HuH-7 (cell line): ENCODE data around the gene PIGL.
"Not testable (repeated sequence)": the region's sequence is repeated elsewhere in the genome, so short reads cannot be mapped to it uniquely, and the experiment has no call there.

Experiments
- DNase-seq: peaks from one replicate; pipeline ENCODE4 v3.0.0; 2011; ENCODE audit warnings: low spot score

The PIGL gene

GRCh38 chr17:16273929-16274339 lies 56.9 kb downstream of the PIGL start:
- no peak for DNase-seq

GRCh38 chr17:16275024-16275423 lies 58.0 kb downstream of the PIGL start:
- DNase-seq = no peak

DNA sequence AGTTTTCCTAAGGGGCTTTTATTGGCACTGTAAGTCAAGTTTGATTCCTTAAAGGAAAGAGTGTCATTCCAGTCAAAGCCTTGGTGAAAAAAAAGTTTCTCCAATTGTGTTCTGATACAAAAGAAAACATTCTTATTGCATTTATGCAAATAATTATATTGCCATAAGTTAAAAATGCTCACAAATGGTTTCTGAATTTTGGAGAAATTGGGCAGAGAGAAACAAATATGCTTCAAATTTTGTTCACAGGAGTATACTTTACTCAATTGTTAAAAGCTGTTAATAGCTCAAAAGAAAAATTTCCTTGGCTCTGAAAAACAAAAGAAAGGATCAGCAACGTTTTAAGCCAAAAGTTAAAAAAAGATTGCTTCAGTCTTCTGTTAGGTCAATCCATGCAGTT lies 60.2 kb downstream of the PIGL start:
- no peak for DNase-seq

- DNase-seq = no peak
Measured at GRCh38 chr17:16281351-16281750, 64.3 kb downstream of the PIGL start.

DNA sequence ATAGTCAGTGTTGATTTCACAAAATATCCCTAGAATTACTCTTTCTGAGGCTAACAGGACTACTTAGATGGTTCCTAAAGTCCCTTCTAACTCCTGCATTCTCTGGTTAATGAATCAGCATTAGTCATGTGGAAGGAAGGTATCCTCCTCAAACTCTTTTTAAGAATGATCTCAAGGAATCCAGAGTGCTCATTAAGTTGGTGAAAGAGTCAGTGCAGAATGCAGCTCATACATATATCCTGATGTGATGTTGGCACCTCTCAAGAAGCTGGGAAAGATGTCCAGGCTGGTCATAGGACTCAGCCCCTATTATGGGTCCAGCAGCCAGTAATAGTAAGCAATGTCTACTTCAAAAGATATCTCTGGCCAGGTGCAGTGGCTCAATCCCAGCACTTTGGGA lies 65.5 kb downstream of the PIGL start:
- no peak for DNase-seq

GRCh38 chr17:16283705-16284104 lies 66.7 kb downstream of the PIGL start:
- no peak for DNase-seq

DNA sequence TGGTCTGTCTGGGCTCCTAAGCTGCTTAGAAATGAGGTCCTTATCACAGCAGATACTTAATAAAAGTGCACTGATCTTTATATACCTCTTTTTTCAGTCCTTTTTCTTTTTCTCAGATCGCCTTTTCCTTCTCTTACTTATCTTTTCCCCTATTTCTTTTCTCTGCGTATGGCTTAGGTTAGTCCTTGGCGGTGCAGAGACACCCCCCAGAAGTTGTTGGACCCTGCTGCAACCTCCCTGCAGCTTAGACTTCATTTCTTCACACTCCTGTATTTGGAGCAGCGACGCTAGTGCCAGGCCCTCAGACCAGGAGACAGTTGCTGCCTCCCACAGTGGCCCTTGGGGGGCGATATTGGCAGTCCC lies 68.6 kb downstream of the PIGL start:
- no peak for DNase-seq

- DNase-seq = peak; percentile 74
Measured at GRCh38 chr17:16286009-16286946, 69.3 kb downstream of the PIGL start.

DNA sequence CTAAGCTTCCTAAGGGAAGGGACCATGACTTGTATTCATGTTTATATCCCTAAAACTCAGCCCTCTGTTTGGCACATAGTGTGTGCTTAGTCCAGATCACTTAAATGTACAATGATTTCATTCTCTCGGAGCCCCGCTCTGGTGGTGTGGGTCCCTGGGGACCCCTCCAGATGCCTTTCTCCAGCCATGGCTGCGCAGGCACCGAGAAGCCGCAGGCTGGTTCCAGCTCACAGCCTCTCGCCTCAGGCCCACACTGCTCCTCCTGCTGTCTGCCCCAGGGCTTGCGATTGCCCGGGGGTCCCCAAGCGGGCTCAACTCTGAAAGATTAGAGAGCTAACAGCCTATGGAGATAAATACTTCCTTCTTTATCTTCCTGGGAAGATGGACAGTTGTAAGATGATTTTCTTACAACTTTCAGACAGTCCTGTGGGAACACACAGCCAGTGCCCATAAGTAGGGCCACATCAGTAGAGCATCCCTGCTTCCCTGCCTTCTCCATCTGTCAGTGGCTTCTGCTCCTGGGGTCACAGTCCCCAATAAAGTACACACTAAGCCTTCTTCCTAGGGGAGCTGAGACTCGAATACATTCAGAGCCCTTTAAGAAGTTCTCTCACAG lies 70.0 kb downstream of the PIGL start:
- no peak for DNase-seq

GRCh38 chr17:16287563-16288027 lies 70.6 kb downstream of the PIGL start:
- DNase-seq = no peak

DNA sequence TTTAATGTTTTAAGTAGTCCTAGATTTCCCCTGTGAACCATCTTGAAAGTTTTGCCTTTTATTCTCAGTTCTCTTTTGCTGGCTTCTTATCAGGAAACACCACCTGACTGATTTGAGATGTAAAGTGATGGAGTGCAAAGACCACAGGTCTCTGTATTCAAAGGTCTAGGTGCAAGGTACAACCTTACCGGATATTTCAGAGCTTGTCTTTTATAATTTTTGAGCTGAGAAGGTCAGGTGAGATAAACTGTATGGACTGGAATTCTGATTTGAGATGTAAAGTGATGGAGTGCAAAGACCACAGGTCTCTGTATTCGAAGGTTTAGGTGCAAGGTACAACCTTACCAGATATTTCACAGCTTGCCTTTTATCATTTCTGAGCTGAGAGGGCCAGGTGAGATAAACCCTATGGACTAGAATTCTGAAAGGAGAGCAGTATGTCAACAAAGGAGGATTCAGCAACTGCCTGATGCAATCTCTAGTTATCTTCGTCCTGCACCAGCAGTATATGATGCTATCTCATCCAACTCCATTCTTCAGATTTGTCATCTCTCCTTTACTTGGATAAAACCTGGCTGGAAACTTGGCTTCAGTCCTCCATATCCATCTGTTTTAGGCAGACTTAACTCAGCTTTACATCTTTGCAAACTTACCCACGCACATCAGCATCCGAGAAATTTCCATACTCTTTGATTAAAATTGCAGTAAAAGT lies 72.0 kb downstream of the PIGL start:
- DNase-seq = no peak

DNA sequence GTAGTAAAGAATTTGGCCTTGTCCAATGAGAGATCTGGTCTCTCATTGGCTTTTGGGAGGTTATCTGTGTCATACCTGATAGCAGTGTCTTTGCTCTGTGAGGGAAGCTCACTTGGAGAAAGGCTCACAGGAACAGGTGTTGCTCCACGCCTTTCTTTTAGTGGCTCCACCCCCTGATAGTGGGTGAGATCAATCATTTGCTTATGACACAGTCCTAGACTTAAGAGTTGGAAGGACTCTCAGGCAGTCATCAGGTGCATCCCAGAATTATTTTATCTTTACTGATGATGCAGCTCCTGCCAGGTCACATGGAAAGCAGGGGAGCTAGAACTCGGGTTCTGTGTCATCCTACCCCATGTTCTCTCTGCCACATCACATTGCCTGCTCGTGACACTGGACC lies 76.9 kb downstream of the PIGL start:
- no peak for DNase-seq

- no peak for DNase-seq
Measured at GRCh38 chr17:16294560-16294959, 77.5 kb downstream of the PIGL start.

DNA sequence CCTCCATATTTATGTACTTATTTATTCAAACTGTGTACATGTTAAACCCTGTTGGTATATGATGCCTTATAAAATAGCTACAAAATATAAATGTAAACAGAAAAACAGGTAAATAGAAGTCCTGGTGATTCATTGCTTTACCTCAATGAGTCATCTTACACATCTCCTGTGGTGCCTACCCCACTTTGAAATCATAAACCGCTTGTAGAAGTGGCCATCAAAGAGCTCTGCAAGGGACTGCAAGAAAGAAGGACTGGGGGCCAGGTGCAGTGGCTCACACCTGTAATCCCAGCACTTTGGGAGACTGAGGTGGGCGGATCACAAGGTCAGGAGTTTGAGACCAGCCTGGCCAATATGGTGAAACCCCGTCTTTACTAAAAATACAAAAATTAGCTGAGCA lies 79.1 kb downstream of the PIGL start:
- DNase-seq = not testable (repeated sequence)

- DNase-seq = no peak
Measured at GRCh38 chr17:16297367-16298139, 80.5 kb downstream of the PIGL start.

DNA sequence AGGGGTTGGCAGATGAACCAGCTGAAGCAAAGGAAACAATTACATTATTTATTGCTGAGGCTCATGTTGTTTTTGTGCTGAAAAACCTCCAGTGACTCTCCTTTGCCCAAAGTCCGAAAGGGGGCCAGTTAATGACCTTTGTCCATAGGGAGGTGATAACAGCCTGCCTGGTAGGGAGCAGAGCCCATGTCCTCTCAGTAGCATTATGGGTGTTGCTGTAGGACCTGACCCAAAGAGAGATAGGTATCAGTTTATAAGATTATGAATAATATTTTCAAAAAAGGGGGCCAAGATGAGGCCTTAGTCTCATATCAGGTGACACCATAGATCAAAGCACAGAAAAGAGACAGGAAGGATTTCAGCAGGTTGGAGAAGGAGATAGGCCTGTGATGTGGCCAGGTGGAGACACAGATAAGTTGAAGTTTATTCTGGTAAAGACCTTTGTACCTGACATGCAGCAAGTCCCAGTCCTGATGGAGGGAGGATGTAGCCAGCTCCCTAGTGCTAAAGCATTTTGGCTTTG lies 81.2 kb downstream of the PIGL start:
- no peak for DNase-seq

DNA sequence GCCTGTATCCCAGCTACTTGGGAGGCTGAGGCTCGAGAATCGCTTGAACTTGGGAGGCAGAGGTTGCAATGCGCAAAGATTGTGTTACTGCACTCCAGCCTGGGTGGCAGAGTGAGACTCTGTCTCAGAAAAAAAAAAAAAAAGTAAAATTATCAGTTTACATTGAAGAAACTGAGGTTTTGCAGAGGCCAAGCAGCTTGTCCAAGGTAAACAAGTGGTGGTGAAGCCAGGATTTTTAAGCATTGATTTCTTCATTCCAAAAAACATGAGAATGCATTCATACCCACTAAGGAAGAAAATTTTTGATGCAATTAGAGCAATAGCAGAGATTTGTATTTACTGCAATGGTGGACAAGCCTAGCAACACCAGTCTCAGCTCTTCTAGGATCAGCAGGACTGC lies 83.5 kb downstream of the PIGL start:
- DNase-seq = no peak

DNA sequence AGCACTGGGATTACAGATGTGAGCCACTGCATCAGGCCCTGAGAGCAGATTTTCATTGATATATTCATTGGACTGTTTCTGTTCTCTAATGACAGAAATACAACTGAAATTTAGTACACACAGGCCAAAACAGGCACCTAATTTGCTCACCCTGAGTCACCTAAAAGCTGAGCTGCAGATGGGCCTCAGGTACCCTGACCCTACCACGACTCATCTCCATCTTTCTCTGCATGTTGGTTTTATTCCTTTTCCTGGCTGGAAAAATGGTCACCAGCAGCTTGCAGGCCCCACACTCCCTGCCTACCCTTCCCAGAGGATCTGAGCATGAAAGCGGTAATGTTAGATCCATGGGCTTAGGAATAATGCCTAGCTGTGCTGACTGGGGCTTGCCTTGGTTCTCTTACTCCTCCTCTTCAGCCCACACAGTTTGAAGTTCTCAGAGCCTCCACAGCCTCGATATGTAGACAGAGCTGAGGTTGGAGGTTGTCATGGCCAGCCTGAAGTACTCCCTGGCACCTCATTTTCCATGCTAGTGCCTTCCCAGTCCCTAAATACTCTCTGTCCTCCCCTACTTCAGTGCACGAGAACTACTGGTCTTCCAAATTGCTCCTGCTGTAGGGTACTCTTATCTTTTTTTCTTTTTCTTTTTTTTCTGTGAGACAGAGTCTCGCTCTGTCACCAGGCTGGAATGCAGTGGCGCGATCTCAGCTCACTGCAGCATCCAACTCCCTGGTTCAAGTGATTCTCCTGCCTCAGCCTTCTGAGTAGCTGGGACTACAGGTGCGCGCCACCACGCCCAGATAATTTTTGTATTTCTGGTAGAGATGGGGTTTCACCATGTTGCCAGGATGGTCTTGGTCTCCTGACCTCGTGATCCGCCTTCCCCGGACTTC lies 85.2 kb downstream of the PIGL start:
- no peak for DNase-seq

GRCh38 chr17:16302856-16303255 lies 85.8 kb downstream of the PIGL start:
- DNase-seq = no peak

DNA sequence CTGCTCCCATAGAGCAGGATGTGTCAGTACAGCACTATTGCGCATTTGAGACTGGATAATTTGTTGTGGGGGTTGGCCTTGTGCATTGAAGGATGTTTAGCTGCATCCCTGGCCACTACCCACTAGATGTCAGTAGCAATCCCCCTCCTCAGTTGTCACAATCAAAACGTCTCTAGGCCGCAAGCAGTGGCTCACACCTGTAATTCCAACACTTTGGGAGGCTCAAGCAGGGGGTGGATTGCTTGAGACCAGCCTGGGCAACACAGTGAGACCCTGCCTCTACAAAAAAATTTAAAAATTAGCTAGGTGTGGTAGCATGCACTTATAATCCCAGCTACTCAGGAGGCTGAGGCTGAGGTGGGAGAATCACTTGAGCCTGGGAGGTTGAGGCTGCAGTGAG lies 87.8 kb downstream of the PIGL start:
- DNase-seq = no peak

GRCh38 chr17:16306211-16306610 lies 89.2 kb downstream of the PIGL start:
- DNase-seq = no peak
